H9 (cell line): ENCODE results near the gene ACAT1. TPM values are rescaled to one million over a fixed set of nuclear protein-coding genes. Genes with fewer than 3 reads are reported as not detected.
A peak's percentile ranks its signal among the peaks of the same experiment; 100 is the strongest.

Experiments used
- DNase-seq: peaks from one replicate; pipeline ENCODE4 v3.0.0-alpha.2; 2017
- H2AFZ ChIP-seq: one replicate; pipeline ENCODE4 v1.6.1; 2013; ENCODE audit warnings: mild to moderate bottlenecking, low read length, control low read depth, moderate library complexity
- H2AK5ac ChIP-seq: 2 replicates; pipeline ENCODE4 v1.6.1; 2013; ENCODE audit warnings: low read length, control low read depth, mixed read lengths; ENCODE audit not compliant: insufficient read length
- H2BK120ac ChIP-seq: one replicate; pipeline ENCODE4 v1.6.1; 2013; ENCODE audit warnings: low read depth, mild to moderate bottlenecking, low read length, control low read depth, inconsistent platforms; ENCODE audit not compliant: poor library complexity, severe bottlenecking
- H2BK12ac ChIP-seq: 2 replicates; pipeline ENCODE4 v1.6.1; 2013; ENCODE audit warnings: low read length, control low read depth, mixed read lengths, low read depth; ENCODE audit not compliant: insufficient read length
- H2BK15ac ChIP-seq: 2 replicates; pipeline ENCODE4 v1.6.1; 2013; ENCODE audit warnings: low read depth, low read length, control low read depth
- H2BK20ac ChIP-seq: one replicate; pipeline ENCODE4 v1.6.1; 2013; ENCODE audit warnings: low read depth, mild to moderate bottlenecking, low read length, control low read depth, inconsistent platforms; ENCODE audit not compliant: poor library complexity, severe bottlenecking
- H2BK5ac ChIP-seq: 2 replicates; pipeline ENCODE4 v1.6.1; 2013; ENCODE audit warnings: low read length, control low read depth, mixed read lengths; ENCODE audit not compliant: insufficient read length
- H3K14ac ChIP-seq: 2 replicates; pipeline ENCODE4 v1.6.1; 2013; ENCODE audit warnings: low read length, control low read depth; ENCODE audit not compliant: insufficient read depth
- H3K18ac ChIP-seq: 2 replicates; pipeline ENCODE4 v1.6.1; 2013; ENCODE audit warnings: low read depth, mild to moderate bottlenecking, mixed read lengths, low read length, control low read depth; ENCODE audit not compliant: insufficient read length
- H3K23ac ChIP-seq: 2 replicates; pipeline ENCODE4 v1.6.1; 2013; ENCODE audit warnings: low read length, control low read depth, mixed read lengths, low read depth; ENCODE audit not compliant: insufficient read length
- H3K23me2 ChIP-seq: 2 replicates; pipeline ENCODE4 v1.6.1; 2013; ENCODE audit warnings: low read depth, mild to moderate bottlenecking, mixed read lengths, low read length, control low read depth; ENCODE audit not compliant: insufficient read length, poor library complexity, severe bottlenecking
- H3K27ac ChIP-seq: 2 replicates; pipeline ENCODE4 v1.5.1; 2013; ENCODE audit warnings: low read length, control low read depth, mixed read lengths, low read depth; ENCODE audit not compliant: insufficient read length
- H3K27me3 ChIP-seq: 2 replicates; pipeline ENCODE4 v1.6.1; 2013; ENCODE audit warnings: low read length, control low read depth, inconsistent platforms; ENCODE audit not compliant: insufficient read depth
- H3K4ac ChIP-seq: 2 replicates; pipeline ENCODE4 v1.6.1; 2013; ENCODE audit warnings: low read depth, mild to moderate bottlenecking, control low read depth, inconsistent platforms, low read length, moderate library complexity
- H3K4me1 ChIP-seq: 2 replicates; pipeline ENCODE4 v1.6.1; 2013; ENCODE audit warnings: low read length, control low read depth, inconsistent platforms; ENCODE audit not compliant: insufficient read depth
- H3K4me2 ChIP-seq: 2 replicates; pipeline ENCODE4 v1.6.1; 2013; ENCODE audit warnings: low read length, control low read depth, mixed read lengths; ENCODE audit not compliant: insufficient read length, insufficient read depth
- H3K56ac ChIP-seq: 2 replicates; pipeline ENCODE4 v1.6.1; 2013; ENCODE audit warnings: low read depth, mild to moderate bottlenecking, mixed read lengths, low read length, control low read depth; ENCODE audit not compliant: insufficient read length
- H3K79me1 ChIP-seq: 2 replicates; pipeline ENCODE4 v1.6.1; 2013; ENCODE audit warnings: low read depth, mild to moderate bottlenecking, moderate library complexity, low read length, control low read depth, inconsistent platforms; ENCODE audit not compliant: insufficient read depth, poor library complexity, severe bottlenecking
- H3K79me2 ChIP-seq: 2 replicates; pipeline ENCODE4 v1.6.1; 2013; ENCODE audit warnings: low read length, control low read depth, inconsistent platforms; ENCODE audit not compliant: insufficient read depth
- H3K9ac ChIP-seq: 2 replicates; pipeline ENCODE4 v1.6.1; 2013; ENCODE audit warnings: low read length, control low read depth, mixed read lengths; ENCODE audit not compliant: insufficient read length; ENCODE audit errors: extremely low read depth
- H3K9me3 ChIP-seq: one replicate; pipeline ENCODE4 v1.6.1; 2013; ENCODE audit warnings: low read depth, low read length, inconsistent platforms; ENCODE audit not compliant: control insufficient read depth
- H3T11ph ChIP-seq: one replicate; pipeline ENCODE4 v1.6.1; 2013; ENCODE audit warnings: mild to moderate bottlenecking, low read length, control low read depth, inconsistent platforms
- H4K20me1 ChIP-seq: one replicate; pipeline ENCODE4 v1.6.1; 2013; ENCODE audit not compliant: control insufficient read depth, insufficient read length, insufficient read depth
- H4K5ac ChIP-seq: 2 replicates; pipeline ENCODE4 v1.6.1; 2013; ENCODE audit warnings: low read depth, mild to moderate bottlenecking, mixed read lengths, low read length, control low read depth; ENCODE audit not compliant: insufficient read length
- H4K8ac ChIP-seq: replicated peaks from 2 replicates; pipeline ENCODE4 v1.6.1; 2013; ENCODE audit warnings: low read length, control low read depth, mixed read lengths, low read depth; ENCODE audit not compliant: insufficient read length
- H4K91ac ChIP-seq: 2 replicates; pipeline ENCODE4 v1.6.1; 2013; ENCODE audit warnings: low read depth, mild to moderate bottlenecking, moderate library complexity, mixed read lengths, low read length, control low read depth; ENCODE audit not compliant: insufficient read length
- H3K27ac Mint-ChIP-seq, 3 experiments: 2 replicates in 2 of 3; 3 replicates in 1 of 3; pipeline ENCODE4 v1.8.0; 2020 to 2021; ENCODE audit warnings: mixed read lengths in 3 of 3, mild to moderate bottlenecking in 1 of 3, moderate library complexity in 1 of 3
- H3K27me3 Mint-ChIP-seq: 2 replicates; pipeline ENCODE4 v1.8.0; 2021; ENCODE audit warnings: low read depth, mild to moderate bottlenecking, moderate library complexity, mixed read lengths
- H3K36me3 Mint-ChIP-seq, 3 experiments: 2 replicates in 2 of 3; 3 replicates in 1 of 3; pipeline ENCODE4 v1.8.0; 2020 to 2021; ENCODE audit warnings: low read depth in 3 of 3, mixed read lengths in 3 of 3; ENCODE audit not compliant: insufficient read depth in 1 of 3
- H3K4me1 Mint-ChIP-seq, 2 experiments: 2 replicates each; pipeline ENCODE4 v1.8.0; 2020; ENCODE audit warnings: mixed read lengths in 2 of 2
- H3K4me3 Mint-ChIP-seq, 2 experiments: 2 replicates in 1 of 2; 3 replicates in 1 of 2; pipeline ENCODE4 v1.8.0; 2020 to 2021; ENCODE audit warnings: mild to moderate bottlenecking in 2 of 2, mixed read lengths in 2 of 2, moderate library complexity in 1 of 2
- H3K9me3 Mint-ChIP-seq, 2 experiments: 2 replicates in 1 of 2; 3 replicates in 1 of 2; pipeline ENCODE4 v1.8.0; 2020; ENCODE audit warnings: mild to moderate bottlenecking in 2 of 2, mixed read lengths in 2 of 2, moderate library complexity in 1 of 2
- total RNA-seq: library from RNA; stranded (reverse); gene quantifications from 2 replicates; pipeline ENCODE4 v1.2.1, GENCODE V29; 2021
- TF ChIP-seq, protein P1 (sequence below): fragments of 200-600 bp; sonication (generic); conservative IDR thresholded peaks from 3 replicates; pipeline ENCODE4 v1.8.0; 2021; ENCODE audit warnings: antibody characterized with exemption, mild to moderate bottlenecking

ACAT1 gene
- total RNA-seq, 1 experiment from 2014 or later: 39.1 TPM

DNA sequence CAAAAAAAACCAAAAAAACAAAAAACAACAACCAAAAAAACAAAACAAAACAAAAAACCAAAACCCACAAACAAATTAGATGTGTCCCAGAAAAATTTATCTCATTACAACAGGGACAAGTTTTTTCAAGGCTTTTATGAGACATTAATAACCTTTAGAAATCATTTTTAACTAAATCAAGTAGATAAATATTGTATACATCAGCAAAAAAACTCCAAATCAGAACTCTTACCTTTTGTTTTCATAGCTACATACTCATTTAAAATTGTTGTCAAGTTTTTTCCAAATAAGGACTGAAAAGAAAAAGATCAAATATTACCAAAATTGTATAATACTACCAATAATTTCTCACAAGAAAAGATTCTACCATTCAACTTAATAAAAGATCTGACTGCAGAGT is 72.4 kb downstream of the ACAT1 start:
- Mint-ChIP-seq H3K27me3 (no peaks in the 10 kb centered on the region), H3K36me3 (peaks cover 27 to 64% (median 60%) of the 10 kb centered on the region in 3 experiments; a peak in 6 of 7 replicates), H3K9me3 (no peaks in the 10 kb centered on the region), H3K4me1 (no peaks in the 10 kb centered on the region; a peak in 1 of 4 replicates), H3K27ac (peak overlapping the region in 1 of 3 experiments; percentile 23; a peak in 1 of 7 replicates), H3K4me3 (no peak overlapping the region)
- Histone ChIP-seq H3K4me2 (no peak overlapping the region), H2BK5ac (no peak overlapping the region), H2BK20ac (no peak overlapping the region), H3K4ac (no peak overlapping the region), H3T11ph (no peak overlapping the region), H3K56ac (no peak overlapping the region), H2AK5ac (no peak overlapping the region), H3K14ac (no peak overlapping the region), H3K27me3 (no peaks in the 10 kb centered on the region), H3K27ac (no peak overlapping the region), H3K23ac (no peak overlapping the region), H4K5ac (no peak overlapping the region), H3K18ac (no peak overlapping the region), H3K79me1 (no peaks in the 10 kb centered on the region), H4K91ac (no peak overlapping the region), H2BK120ac (no peak overlapping the region), H3K9me3 (no peaks in the 10 kb centered on the region), H2BK12ac (no peak overlapping the region), H3K9ac (no peak overlapping the region), H2BK15ac (no peak overlapping the region), H3K4me1 (no peaks in the 10 kb centered on the region; the same call in 1 of the 2 replicates), H4K20me1 (no peaks in the 10 kb centered on the region), H4K8ac (no peak overlapping the region), H3K79me2 (no peaks in the 10 kb centered on the region), H3K23me2 (no peaks in the 10 kb centered on the region), H2AFZ (no peak overlapping the region)
- no peak for DNase-seq
- TF ChIP-seq, protein P1, sequence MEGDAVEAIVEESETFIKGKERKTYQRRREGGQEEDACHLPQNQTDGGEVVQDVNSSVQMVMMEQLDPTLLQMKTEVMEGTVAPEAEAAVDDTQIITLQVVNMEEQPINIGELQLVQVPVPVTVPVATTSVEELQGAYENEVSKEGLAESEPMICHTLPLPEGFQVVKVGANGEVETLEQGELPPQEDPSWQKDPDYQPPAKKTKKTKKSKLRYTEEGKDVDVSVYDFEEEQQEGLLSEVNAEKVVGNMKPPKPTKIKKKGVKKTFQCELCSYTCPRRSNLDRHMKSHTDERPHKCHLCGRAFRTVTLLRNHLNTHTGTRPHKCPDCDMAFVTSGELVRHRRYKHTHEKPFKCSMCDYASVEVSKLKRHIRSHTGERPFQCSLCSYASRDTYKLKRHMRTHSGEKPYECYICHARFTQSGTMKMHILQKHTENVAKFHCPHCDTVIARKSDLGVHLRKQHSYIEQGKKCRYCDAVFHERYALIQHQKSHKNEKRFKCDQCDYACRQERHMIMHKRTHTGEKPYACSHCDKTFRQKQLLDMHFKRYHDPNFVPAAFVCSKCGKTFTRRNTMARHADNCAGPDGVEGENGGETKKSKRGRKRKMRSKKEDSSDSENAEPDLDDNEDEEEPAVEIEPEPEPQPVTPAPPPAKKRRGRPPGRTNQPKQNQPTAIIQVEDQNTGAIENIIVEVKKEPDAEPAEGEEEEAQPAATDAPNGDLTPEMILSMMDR: no peak
